ENCODE results near the gene CAMKMT.

The CAMKMT gene

DNA sequence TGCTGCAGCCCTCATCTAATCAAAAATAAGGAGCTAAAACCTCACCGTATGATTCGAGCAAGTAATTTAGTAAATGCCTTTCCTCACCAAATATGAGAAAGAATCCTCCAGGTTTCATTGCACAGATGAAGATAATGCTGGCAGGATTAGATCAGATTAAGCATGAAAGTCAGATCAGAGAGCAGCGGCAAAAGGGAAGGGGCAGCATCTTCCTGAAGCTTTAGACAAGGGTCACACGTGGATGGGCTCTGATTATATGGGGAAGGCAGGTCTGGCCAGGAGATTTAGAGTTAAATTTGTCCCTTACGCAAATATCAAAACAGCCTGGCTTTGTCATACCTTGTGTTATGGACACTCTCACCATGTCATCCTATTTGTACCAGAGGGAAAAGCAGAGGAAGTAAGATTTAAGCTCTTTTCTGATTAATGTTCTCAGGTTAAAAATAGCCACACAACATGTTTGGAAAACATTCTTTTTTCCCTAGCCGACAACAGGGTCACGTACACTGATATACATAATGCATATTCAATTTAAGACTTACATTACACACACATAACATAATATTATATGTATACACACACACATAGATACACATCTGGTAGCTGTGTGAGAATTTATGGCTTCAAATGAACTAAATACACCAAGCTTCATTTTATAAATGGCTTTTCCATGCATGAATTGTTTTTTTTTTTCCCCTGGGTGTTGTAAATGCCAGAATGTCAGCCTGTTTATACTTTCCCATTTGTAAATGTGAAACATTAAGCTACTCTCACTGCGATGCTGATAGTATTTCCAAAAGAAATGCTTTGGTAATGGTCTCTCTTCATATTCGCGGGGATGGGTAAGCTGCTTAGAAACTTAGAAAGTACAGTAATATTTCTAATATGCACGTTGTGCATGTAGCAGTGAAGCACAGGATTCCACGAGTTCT is 383.5 kb downstream of the CAMKMT start:
- no peak for DNase-seq (ENCODE audit: low spot score)

DNA sequence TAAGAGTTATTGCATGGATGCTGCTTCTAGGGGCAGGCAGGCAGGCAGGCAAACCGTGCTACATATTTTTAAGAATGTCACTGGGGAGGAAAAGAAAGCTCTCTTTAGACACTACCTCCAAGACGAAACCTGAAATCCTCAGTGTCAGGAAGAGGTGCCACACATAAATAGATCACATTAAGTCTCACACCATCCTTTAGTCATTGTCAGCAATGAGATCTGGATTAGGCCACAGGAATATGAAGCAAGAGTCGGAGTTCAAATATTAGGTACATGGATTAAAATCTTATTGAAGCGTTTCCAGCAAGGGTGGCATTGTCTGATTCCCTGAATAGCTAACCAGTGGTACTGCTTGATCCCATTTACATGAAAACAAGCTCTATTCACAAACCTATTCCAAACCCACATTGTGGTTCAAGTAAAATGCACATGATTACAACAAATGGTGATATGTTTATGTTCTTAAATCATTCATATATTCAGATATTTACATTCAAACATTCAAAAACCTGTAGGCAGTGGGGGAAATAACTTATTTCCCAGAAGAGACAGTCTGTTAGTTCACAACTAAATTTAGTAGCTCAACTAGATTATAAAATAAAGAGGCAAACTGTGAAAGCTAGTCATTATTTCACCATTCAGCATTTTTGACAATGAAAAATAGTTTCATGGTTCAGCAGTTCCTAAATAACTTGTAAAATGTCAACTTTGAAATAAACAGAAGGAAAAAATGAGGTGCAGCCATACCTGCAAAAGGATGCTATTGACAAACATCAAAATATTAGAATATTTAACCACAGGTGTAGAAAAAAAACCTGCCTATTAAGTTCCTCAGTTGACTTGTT is 384.4 kb downstream of the CAMKMT start:
- no peak for DNase-seq (ENCODE audit: low spot score)

DNA sequence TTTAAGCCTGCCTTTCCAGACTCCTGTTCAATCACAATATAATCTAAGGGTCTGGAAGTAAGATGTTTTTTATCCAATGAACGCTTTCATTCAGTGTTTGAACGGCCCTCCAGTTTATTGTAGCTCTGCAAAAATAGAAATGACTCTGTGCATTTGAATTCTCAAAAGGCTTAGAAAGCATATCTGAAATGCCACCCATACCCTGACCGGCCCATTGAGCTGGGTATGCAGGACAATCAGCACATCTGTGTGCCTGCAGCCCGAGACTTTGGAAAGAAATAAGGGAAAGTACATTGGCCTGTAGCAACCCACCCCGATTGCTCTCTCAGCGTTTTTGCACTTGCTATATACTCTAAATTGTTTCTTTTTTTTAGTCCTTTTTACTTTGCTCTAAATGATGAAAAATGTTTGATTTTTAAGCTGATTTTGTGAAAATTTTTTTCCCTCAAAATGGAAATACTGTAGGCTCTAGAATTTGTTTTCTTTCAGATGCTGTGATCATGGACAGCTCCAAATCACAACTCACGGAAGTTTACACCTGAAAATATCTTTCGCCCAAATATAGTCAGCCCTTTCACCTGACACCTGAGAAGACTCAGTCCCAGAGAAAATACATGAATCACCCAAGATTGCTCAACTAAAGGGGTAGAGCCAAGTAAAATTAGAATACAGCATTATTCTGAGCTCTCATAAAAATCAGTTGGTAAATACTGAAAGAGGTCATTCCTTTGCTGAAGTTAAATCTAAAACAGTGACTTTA is 385.3 kb downstream of the CAMKMT start:
- DNase-seq (ENCODE audit: low spot score): no peak

DNA sequence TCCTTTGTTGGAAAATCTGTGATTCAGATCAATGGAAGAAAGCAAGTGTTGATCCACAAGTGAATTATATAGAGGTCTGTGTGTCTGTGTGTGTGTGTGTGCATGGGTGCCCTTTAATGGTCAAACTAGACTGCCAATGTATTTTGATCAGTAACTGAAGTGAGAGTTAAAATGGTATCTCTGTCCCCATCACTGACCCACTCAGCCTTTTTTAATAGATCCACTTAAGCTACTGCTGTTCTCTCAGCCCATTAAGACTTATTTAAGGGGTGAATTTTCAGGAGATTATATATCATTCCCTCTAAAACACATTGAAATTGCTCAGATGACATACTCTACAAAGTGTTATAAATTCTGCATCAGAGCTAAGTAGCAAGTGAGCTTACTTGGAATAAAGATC is 386.0 kb downstream of the CAMKMT start:
- DNase-seq (ENCODE audit: low spot score): no peak

DNA sequence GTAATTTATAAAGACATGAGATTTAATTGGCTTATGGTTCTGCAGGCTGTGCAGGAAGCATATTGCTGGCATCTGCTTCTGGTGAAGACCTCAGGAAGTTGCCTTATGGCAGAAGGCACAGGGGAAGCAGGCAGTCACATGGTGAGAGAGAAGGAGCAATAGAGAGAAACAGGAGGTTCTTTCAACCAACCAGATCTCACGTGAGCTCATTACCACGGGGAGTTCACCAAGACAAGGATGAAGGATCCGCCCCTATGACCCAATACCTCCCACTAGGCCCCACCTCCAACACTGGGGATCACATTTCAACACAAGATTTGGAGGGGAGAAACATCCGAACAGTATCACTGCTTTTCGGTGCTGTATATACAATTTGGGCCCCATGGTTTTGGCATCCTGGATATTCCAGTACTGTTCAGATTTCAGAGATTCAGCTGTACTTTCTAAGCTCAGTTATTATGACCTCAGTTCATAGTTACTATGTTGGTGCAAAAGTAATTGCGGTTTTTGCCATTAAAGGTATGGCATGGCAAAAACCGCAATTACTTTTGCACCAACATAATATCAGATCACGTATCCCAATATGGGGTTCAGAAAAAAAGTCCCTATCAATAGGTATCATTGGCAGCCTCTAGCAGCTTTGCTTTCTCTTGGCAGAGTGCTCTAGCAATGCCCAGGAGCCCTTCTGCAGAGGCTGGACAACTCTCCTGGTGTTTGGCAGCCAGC is 390.2 kb downstream of the CAMKMT start:
- no peak for DNase-seq (ENCODE audit: low spot score)

DNA sequence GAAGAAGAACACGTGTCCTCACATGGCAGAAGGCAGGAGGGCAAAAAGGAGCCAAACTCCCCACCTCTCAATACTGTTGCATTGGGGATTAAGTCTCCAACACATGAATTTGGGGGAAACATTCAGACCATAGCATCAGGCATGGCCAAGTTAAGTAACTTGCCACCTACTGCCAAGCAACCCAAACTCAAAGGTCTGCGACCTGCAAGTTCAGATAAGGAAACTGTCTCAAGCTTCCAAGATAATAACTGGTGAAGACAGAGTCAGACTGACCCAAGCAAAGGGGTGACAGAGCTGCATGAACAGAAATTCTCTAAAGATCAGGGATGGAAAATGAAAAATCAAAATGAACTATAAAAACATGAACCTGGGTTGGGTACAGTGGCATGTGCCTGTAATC is 391.0 kb downstream of the CAMKMT start:
- no peak for DNase-seq (ENCODE audit: low spot score)

DNA sequence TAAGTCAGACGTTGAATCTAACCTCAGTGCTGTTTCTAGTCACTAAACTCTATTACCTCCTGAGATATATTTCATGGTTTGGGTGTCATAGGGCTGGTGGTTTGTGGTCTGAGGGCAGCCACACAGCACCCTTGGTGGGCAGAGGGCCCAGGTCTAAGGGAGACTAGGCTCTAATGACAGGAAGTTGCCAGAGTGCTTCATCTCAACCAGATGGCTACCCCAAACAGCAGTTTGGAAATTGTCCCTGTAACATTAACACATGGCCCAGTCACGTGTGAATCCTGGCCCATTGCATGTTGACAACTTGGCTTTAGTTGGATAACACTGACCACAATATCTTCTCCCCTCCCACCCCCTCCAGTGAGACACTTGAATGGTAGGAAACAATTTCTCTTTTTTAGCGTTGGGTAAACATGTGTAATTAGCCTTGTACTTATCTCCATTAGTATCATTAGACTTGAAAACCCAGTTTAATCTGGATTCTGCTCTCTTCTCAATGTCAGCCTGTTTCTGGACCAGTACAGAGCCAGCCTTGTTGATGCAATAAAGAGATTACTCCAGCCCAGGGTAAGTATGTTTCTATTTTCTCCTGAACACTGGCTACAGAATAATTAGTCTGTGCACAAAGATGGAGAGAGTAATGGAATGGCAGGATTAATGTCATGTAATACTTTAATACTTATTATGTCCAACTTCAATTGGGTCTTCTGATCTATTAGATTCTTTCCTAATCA is 392.0 kb downstream of the CAMKMT start:
- DNase-seq (ENCODE audit: low spot score): no peak

DNA sequence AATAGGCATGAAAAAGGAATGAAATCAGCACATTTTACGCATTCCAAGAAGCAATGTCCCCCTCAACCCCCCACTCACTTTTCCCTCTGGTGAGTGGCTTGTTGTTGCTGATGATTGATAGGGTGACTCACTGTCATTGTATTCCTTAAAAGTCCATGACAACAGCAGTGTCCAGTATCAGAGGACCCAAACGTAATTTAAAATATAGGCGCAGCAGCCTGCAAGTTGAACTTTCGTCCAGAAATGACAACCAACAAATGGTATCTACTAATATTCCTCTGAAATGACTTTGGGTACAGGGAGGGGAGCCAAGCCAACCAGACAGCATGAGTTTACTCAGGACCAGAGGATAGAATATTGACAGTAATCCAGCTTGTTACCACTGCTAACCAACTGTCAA is 396.8 kb downstream of the CAMKMT start:
- peak; percentile 37 for DNase-seq (ENCODE audit: low spot score)

DNA sequence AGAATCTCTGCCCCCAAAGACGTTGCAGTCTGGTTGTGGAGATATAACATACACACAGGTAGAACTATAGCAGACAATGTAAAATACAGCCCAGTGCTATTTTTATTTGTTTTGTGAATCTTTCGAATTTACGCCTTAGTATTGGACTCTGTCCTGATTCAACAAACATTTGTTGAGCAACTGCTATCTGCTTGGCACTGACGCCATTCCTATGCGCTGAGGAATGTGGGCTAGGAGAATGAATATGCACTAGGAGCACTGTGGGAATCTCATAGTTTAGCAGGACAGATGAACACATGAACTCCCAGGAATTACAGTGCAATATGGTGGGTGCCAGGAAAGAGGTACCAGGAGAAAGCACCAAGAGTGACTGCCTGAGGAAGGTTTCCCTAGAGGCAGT is 398.1 kb downstream of the CAMKMT start:
- no peak for DNase-seq (ENCODE audit: low spot score)

DNA sequence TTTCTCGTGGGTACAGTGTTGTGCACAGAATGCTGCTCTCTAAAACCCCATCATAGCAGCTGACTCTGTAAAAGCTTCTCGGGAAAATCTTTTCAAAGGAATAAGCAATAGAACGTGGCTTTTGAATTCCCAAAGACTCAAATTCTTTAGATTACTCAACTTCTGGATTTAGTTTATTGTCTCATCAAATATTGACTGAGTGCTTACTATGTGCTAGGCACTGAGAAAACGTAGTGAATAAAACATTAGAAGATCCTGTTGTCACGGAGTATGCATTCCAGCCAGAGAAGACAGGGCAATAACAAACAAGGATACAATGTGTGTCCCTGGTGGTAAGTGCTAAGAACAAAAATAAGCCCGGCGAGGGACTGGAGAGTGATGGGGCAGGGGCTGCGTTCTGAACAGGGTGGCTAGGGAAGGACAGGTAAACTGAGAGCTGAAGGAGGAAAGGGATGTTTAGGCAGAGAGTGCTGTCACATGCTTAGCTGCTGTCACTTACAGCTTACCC is 401.6 kb downstream of the CAMKMT start:
- DNase-seq (ENCODE audit: low spot score): no peak

DNA sequence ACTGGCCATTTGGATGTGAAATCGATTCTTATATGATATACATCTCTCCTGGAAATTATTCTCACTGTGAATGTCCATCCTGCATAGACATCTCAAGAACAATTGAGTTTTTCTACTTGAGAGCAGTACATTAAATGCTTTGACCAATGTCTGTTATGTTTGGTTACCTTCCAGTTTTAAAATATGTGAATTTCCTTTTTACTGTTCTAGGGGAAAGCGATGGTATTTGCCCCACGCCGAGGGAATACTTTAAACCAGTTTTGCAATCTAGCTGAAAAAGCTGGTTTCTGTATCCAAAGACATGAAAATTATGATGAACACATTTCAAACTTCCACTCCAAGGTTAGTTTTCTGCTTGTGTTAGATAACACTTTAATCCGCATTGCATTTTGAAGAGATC is 404.5 kb downstream of the CAMKMT start:
- DNase-seq (ENCODE audit: low spot score): no peak

DNA sequence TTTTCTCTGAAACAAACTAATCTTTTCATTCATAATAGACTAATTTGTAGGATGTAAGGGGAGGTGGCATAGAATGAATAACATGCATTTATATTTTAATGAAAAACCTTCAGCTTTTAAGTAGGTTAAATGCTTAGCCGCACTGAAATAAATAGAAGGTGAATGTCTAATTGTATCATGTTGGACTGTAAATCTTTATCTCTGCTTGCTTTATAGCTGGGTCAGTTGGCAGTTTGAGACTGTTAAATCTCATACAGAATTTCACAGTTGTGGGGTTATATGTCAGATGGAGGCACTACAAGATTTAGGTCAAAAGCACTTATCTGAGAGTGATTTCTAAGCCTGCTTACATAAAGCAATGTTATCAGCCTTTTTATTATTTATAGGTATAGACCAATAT is 405.0 kb downstream of the CAMKMT start:
- DNase-seq (ENCODE audit: low spot score): no peak

DNA sequence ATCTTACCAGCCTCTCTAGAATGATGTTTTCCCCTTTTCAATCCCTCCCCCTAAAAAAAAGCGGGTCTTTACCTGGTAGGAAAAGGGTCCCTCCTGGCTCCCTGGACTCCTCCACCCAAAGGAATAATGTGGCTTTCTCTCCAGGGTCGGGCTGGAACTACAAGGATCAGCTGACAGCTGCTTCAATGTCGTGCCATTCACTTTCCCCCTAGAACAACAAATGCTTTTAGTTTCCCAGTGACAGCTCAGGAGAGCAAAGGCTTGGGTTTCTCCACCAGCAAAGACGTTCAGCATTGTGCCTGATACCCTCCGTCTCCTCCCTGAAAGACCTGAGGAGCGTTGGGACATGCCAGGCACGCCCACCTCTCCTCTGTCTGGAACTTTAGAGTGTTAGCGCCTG is 405.9 kb downstream of the CAMKMT start:
- no peak for DNase-seq (ENCODE audit: low spot score)

DNA sequence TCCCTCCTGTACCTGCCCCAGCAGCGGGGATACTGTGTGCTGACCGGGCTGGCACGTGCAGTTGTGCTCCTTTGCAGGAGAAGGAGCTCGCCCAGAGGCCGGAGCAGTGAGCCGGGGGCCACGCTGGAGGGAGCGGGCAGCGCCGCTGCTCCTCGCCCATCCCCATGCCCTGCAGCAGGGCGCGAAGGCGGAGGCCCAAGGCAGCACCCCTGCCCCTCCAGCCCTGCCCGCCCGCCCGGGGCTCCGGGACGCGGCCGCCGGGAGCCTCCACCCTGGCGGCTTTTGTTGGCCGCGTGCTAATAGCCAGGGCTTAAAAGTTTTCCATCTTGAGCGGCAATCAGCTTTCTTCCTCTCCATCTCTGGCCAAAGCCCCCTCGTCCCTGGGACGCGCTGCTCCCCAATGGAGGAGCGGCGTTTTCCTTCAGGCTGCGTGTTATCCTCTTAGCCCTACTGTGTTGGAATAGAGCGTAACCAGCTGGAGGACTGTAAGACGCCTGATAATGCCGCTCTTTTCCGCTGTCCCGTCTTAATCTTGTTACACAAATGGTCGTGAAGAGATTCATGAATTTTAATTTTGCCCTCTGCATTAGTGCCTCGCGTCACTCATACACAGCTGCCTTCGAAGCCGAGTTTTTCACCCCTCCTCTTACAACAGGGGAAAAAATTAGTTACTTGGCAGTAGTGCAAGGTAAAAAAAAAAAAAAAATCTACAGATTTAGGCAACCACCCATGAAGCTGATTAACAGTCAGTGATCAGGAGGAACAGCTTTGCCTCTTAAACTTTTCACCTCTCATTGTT is 406.9 kb downstream of the CAMKMT start:
- no peak for DNase-seq (ENCODE audit: low spot score)

DNA sequence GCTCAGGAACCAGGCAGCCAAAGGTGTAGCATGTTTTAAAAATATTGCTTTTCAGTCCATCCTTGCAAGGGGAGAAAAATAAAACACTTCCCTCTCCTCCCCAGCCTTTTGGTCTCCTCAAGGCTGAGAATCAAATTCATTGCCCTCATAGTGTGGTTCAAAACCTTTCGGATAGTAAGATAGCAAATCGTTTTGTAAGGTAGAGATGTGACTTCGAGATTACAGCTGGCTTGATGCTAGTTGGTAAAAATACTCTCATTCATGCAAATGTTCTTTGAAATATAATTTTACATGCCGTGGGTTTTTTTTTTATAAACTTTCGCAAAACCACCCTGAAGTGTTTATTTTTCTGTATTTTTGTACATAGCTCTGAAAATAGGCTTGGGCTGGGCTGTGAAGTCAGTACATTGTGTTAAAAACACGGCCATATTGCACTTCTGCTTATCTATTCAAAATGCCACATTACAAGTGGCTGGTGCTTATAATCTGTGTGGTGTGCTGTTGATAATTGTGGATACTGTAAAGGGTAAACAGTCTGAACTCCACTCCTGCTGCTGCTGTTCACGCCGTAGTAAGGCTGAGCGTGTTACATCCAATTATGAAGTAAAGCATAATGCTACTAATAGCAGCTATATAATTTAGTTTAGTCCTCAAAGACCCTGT is 407.7 kb downstream of the CAMKMT start:
- DNase-seq (ENCODE audit: low spot score): no peak

DNA sequence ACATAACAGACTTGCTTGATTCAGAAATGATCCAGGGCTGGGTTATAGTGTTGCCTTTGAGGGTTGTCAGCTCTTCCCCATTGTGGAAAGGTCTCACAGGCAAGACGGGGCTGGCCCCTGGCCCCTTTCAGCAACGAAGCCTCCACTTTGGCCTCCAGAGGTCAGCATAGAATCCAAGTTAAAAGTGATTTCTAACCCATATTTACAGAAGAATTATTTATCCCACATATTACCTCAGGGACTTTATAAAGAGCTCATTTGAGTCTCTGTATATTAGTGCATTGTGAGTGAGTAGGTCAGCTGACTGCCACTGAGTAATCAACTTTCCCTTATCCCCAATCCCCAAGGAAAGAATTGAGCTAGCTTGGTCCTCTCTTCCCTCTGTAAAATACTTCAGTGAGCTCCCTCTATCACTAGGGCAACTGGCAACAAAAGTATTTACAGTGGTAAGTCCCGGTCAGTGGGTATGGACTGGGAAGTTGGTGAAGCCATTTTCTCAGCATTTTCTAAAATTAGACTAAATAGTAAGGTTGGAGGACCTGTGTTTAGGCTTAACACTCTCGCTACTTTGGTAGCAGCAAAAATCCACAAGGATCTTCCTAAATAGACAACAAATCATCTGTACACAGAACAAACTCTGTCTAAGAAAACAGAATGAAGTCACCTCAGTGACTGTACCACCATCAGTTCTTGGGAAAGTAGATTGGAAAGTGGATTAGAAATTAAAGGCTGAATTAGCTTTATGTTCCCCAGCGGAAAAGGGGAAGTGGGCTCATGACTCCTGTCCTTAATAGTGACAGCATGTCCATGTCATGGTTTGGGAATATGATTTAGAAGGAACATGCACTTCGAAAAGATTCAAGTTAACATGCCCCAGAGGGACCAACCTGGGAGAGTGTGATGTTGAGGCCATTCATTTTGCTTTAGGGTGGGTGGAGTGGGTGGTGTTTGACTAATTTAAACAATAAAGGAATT is 408.8 kb downstream of the CAMKMT start:
- DNase-seq (ENCODE audit: low spot score): no peak

DNA sequence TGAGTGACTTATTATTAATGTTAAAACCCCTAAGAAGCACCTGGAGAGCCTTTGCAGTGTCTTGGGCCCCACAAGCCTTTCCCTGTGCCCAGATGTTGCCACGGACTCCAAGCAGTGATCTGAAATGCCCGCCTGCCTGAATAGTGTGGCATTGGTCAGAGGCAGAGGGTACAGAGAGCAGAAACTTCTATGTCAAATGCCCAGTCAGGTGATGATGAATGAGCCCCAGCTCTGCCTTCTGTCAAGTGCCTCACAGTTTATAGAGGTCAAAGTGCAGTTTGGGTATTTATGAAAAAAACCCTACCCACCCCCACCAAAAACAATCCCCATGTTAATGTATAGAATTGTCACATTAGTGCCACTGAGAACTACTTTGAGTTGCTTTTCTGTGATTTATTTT is 409.8 kb downstream of the CAMKMT start:
- DNase-seq (ENCODE audit: low spot score): no peak

DNA sequence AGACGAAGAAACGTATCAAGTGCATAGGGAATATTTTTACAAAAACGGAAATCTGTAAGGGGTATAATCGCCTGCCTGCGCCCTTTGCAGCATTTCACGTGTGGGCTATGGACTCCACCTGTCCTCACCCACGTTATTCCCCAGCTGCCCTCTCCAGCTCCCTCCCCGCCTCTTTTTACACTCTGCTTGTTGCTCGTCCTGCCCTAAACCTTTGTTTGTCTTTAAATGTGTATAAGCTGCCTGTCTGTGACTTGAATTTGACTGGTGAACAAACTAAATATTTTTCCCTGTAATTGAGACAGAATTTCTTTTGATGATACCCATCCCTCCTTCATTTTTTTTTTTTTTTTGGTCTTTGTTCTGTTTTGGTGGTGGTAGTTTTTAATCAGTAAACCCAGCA is 410.4 kb downstream of the CAMKMT start:
- DNase-seq (ENCODE audit: low spot score): no peak
